Spleen (tissue), 7 donors: ENCODE results near the gene JMJD1C.

Experiments used
- CTCF ChIP-seq, 11 experiments: fragments of 200-600 bp in 7 of 11; fragments of 450-650 bp in 4 of 11; sonication (generic) in 4 of 11; IDR thresholded peaks in 8 of 11; conservative IDR thresholded peaks in 3 of 11; 1 replicate in 7 of 11; 2 replicates in 4 of 11; pipeline versions ENCODE4 v1.4.0 to v1.8.0; 2016 to 2021; ENCODE audit warnings: antibody characterized with exemption in 11 of 11, inconsistent platforms in 4 of 11, mild to moderate bottlenecking in 1 of 11
- POLR2A ChIP-seq, 3 donors: fragments of 450-650 bp; IDR thresholded peaks; one replicate each; pipeline ENCODE4 v1.5.1; 2017; ENCODE audit warnings: antibody characterized with exemption in 3 of 3, mild to moderate bottlenecking in 1 of 3
- donor health status: DM: no; HTN: no; CAD: no; lungs with moderate emphysema.
- donor health status: DM: no; HTN: no; CAD: no.
- donor health status: DM: no; HTN: no; CAD: no.

GRCh38 chr10:63286754-63287264 is 179.0 kb downstream of the JMJD1C start:
- TF ChIP-seq POLR2A (IDR thresholded peaks at IDR 0.05) (no peak), CTCF (IDR thresholded peaks at IDR 0.05 in 8 of 11, conservative IDR thresholded peaks at IDR 0.05 in 3 of 11) (no peak)
